ENCODE data around the gene GMPR2. TPM values are rescaled to one million over a fixed set of nuclear protein-coding genes. Genes with fewer than 3 reads are reported as not detected.

Gene GMPR2
- total and polyA plus RNA-seq, 2 of the 4 experiments (the other 2 are of a cell fraction), result 63.7 to 92.5 TPM

GRCh38 chr14:24285351-24285750, 52.6 kb downstream of the GMPR2 start:
- no peaks in the 10 kb centered on the region for H3K4me1 ChIP-seq (ENCODE audit: control insufficient read depth, insufficient read depth, low read length)
- H2BK20ac ChIP-seq (ENCODE audit: low read depth, low read length), result no peak overlapping the region
- peaks cover 8% of the 10 kb centered on the region for H3K36me3 ChIP-seq (ENCODE audit: control insufficient read depth, insufficient read depth, low read length)
- peaks cover 0 to 7% of the 10 kb centered on the region in 2 experiments; a peak in 2 of 4 replicates for H3K79me1 ChIP-seq (ENCODE audit: low read depth in 1 of 2, low read length in 2 of 2)
- no peaks in the 10 kb centered on the region; the same call in 1 of the 2 replicates for H4K20me1 ChIP-seq (ENCODE audit: insufficient read depth, low read length)
- no peak overlapping the region for H3K27ac ChIP-seq (ENCODE audit: insufficient read depth, low read length)
- H3K4me3 ChIP-seq (ENCODE audit: insufficient read depth, low read depth, low read length), result no peak overlapping the region
- no peak overlapping the region for H2AFZ ChIP-seq (replicated peaks; ENCODE audit: low read length, poor library complexity)
- no peak overlapping the region for H4K8ac ChIP-seq (ENCODE audit: low read depth in 2 of 2, low read length in 2 of 2)
- in situ Hi-C loops (cut with MboI; ENCODE audit: low sequenced_read_pairs) (no loop called here), intact Hi-C loops (cut with micrococcal nuclease) (no loop called here), dilution Hi-C loops (cut with HindIII; ENCODE audit: low sequenced_read_pairs, unreplicated experiment) (no loop called here)
- no peak overlapping the region for H3K23ac ChIP-seq (ENCODE audit: low read depth, low read length)
- H3K9me1 ChIP-seq (ENCODE audit: insufficient read depth, low read length), result no peaks in the 10 kb centered on the region; the same call in 1 of the 2 replicates
- H4K5ac ChIP-seq (ENCODE audit: low read depth, low read length), result no peak overlapping the region
- CTCF ChIA-PET, result interaction anchor here (0.6 kb wide), 1 partner anchor 42 kb away, joined by 3 read pairs; no protein-coding TSS in a partner anchor
- whole genome bisulfite sequencing, 2 experiments (ENCODE audit: extremely low coverage in 2 of 2, insufficient read length in 1 of 2), result 75% methylated on average over 2 of the region's 4 CpGs; no CpG with 5 or more reads in 1 of the 2 experiments
- H2BK15ac ChIP-seq (ENCODE audit: low read depth, low read length), result no peak overlapping the region
- H2AK5ac ChIP-seq (ENCODE audit: low read depth, low read length), result no peak overlapping the region
- H4K91ac ChIP-seq (ENCODE audit: insufficient read depth, low read depth, low read length), result no peak overlapping the region
- no peak overlapping the region for H3K4ac ChIP-seq (ENCODE audit: low read depth, low read length)
- ATAC-seq (ENCODE audit: low read depth) (peak; percentile 81), DNase-seq (no peak)
- BruUV-seq (replicated peaks), result no TSS peak
- H2AK9ac ChIP-seq (replicated peaks; ENCODE audit: low read depth, low read length, poor library complexity), result no peak overlapping the region
- H3K27me3 ChIP-seq (ENCODE audit: control insufficient read depth, insufficient read depth, low read length), result no peaks in the 10 kb centered on the region
- no peak overlapping the region for H2BK5ac ChIP-seq (ENCODE audit: low read depth, low read length, poor library complexity, severe bottlenecking)
- POLR2A ChIA-PET (ENCODE audit: unreplicated experiment), result no interaction called here
- no peaks in the 10 kb centered on the region for H3K9me3 ChIP-seq (ENCODE audit: control insufficient read depth, insufficient read depth, low read length)
- H3K4me2 ChIP-seq (ENCODE audit: low read depth, low read length), result no peak overlapping the region
- no peak overlapping the region for H2BK120ac ChIP-seq (ENCODE audit: low read depth, low read length)
- no peak overlapping the region for H3K18ac ChIP-seq (ENCODE audit: low read depth, low read length)
- H3K56ac ChIP-seq (ENCODE audit: extremely low read depth, insufficient read depth, low read length), result no peak overlapping the region
- TF ChIP-seq POLR2A (IDR thresholded peaks at IDR 0.05; ENCODE audit: low read depth, low read length) (no peak), RCOR1 (IDR thresholded peaks at IDR 0.05; ENCODE audit: insufficient replicate concordance, low read length) (no peak), BHLHE40 (IDR thresholded peaks at IDR 0.05; ENCODE audit: low read depth, low read length) (no peak), USF2 (IDR thresholded peaks at IDR 0.05; ENCODE audit: low read depth, low read length) (no peak), MAZ (IDR thresholded peaks at IDR 0.05; ENCODE audit: borderline replicate concordance, low read depth, low read length) (no peak), SMC3 (IDR thresholded peaks at IDR 0.05; ENCODE audit: low read depth, low read length) (no peak), NFE2L2 (IDR thresholded peaks at IDR 0.05; ENCODE audit: low read depth, low read length) (no peak)
- H3K14ac ChIP-seq (replicated peaks; ENCODE audit: low read depth, low read length), result no peak overlapping the region
- H3K9ac ChIP-seq (ENCODE audit: low read depth, low read length), result no peak overlapping the region

Data from IMR-90 (cell line).